Neural cell (in vitro differentiated cells): ENCODE results near the gene KIF1B.

Experiments
- EP300 ChIP-seq: fragments of 450-650 bp; conservative IDR thresholded peaks from 2 replicates; pipeline ENCODE4 v1.6.1; 2014; ENCODE audit warnings: antibody characterized with exemption, mild to moderate bottlenecking, moderate library complexity; ENCODE audit not compliant: poor library complexity, severe bottlenecking
- EZH2 ChIP-seq: fragments of 200-600, 300-800 bp; shearing (Covaris generic), sonication (generic); IDR thresholded peaks from 2 replicates; pipeline ENCODE4 v1.6.1; 2014; ENCODE audit warnings: antibody characterized with exemption, low read length, borderline replicate concordance, mild to moderate bottlenecking; ENCODE audit not compliant: insufficient read depth, poor library complexity, severe bottlenecking
- MXI1 ChIP-seq: fragments of 450-650 bp; conservative IDR thresholded peaks from 2 replicates; pipeline ENCODE4 v1.6.1; 2014; ENCODE audit warnings: antibody characterized with exemption, mild to moderate bottlenecking; ENCODE audit not compliant: poor library complexity, severe bottlenecking
- POLR2AphosphoS5 ChIP-seq: IDR thresholded peaks from 2 replicates; pipeline ENCODE4 v1.6.1; 2012
- RAD21 ChIP-seq: fragments of 450-650 bp; conservative IDR thresholded peaks from 2 replicates; pipeline ENCODE4 v1.6.1; 2014; ENCODE audit warnings: antibody characterized with exemption, mild to moderate bottlenecking, moderate library complexity
- SMC3 ChIP-seq: fragments of 450-650 bp; conservative IDR thresholded peaks from 2 replicates; pipeline ENCODE4 v1.6.1; 2014; ENCODE audit warnings: antibody characterized with exemption, mild to moderate bottlenecking, moderate library complexity; ENCODE audit not compliant: poor library complexity
- TAF1 ChIP-seq: IDR thresholded peaks from 2 replicates; pipeline ENCODE4 v1.6.1; 2012; ENCODE audit warnings: low read depth
- TF ChIP-seq, protein P1 (sequence below): fragments of 450-650 bp; IDR thresholded peaks from 2 replicates; pipeline ENCODE4 v1.5.1; 2014; ENCODE audit warnings: antibody characterized with exemption, mild to moderate bottlenecking, moderate library complexity; ENCODE audit not compliant: poor library complexity, severe bottlenecking
- TF ChIP-seq, protein P2 (sequence below): IDR thresholded peaks from 2 replicates; pipeline ENCODE4 v1.6.1; 2012; ENCODE audit warnings: borderline replicate concordance

DNA sequence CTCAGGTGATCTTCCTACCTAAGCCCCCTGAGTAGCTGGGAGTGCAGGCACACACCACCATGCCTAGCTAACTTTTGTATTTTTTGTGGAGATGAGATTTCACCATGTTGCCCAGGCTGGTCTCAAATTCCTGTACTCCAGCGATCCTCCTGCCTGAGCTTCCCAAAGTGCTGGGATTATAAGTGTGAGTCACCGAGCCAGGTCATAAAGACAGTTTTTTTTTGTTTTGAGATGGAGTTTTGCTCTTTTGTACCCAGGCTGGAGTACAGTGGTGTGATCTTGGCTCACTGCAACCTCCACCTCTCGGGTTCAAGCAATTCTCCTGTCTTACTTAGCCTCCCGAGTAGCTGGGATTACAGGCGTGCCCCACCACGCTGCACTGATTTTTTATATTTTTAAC, 42.1 kb downstream of the KIF1B start:
- no peak for TF ChIP-seq MXI1
- TF ChIP-seq, protein P1, sequence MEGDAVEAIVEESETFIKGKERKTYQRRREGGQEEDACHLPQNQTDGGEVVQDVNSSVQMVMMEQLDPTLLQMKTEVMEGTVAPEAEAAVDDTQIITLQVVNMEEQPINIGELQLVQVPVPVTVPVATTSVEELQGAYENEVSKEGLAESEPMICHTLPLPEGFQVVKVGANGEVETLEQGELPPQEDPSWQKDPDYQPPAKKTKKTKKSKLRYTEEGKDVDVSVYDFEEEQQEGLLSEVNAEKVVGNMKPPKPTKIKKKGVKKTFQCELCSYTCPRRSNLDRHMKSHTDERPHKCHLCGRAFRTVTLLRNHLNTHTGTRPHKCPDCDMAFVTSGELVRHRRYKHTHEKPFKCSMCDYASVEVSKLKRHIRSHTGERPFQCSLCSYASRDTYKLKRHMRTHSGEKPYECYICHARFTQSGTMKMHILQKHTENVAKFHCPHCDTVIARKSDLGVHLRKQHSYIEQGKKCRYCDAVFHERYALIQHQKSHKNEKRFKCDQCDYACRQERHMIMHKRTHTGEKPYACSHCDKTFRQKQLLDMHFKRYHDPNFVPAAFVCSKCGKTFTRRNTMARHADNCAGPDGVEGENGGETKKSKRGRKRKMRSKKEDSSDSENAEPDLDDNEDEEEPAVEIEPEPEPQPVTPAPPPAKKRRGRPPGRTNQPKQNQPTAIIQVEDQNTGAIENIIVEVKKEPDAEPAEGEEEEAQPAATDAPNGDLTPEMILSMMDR = no peak
- TF ChIP-seq EZH2 = no peak
- no peak for TF ChIP-seq POLR2AphosphoS5
- TF ChIP-seq, protein P2, sequence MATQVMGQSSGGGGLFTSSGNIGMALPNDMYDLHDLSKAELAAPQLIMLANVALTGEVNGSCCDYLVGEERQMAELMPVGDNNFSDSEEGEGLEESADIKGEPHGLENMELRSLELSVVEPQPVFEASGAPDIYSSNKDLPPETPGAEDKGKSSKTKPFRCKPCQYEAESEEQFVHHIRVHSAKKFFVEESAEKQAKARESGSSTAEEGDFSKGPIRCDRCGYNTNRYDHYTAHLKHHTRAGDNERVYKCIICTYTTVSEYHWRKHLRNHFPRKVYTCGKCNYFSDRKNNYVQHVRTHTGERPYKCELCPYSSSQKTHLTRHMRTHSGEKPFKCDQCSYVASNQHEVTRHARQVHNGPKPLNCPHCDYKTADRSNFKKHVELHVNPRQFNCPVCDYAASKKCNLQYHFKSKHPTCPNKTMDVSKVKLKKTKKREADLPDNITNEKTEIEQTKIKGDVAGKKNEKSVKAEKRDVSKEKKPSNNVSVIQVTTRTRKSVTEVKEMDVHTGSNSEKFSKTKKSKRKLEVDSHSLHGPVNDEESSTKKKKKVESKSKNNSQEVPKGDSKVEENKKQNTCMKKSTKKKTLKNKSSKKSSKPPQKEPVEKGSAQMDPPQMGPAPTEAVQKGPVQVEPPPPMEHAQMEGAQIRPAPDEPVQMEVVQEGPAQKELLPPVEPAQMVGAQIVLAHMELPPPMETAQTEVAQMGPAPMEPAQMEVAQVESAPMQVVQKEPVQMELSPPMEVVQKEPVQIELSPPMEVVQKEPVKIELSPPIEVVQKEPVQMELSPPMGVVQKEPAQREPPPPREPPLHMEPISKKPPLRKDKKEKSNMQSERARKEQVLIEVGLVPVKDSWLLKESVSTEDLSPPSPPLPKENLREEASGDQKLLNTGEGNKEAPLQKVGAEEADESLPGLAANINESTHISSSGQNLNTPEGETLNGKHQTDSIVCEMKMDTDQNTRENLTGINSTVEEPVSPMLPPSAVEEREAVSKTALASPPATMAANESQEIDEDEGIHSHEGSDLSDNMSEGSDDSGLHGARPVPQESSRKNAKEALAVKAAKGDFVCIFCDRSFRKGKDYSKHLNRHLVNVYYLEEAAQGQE = no peak
- TF ChIP-seq RAD21 = no peak
- no peak for TF ChIP-seq SMC3
- no peak for TF ChIP-seq TAF1
- no peak for TF ChIP-seq EP300
